GM12878 (cell line): ENCODE results near the gene FRYL. TPM values are rescaled to one million over a fixed set of nuclear protein-coding genes. Genes with fewer than 3 reads are reported as not detected.

Experiments
- ZBTB40 ChIP-seq: fragments of 450-650 bp; IDR thresholded peaks from 2 replicates; pipeline ENCODE4 v1.6.1; 2016; ENCODE audit warnings: mild to moderate bottlenecking, moderate library complexity, borderline replicate concordance
- polyA plus RNA-seq, 11 experiments: library from polyadenylated mRNA; depleted of rRNA in 4 of 11; unstranded in 6 of 11; stranded (reverse) in 5 of 11; fragments of >200 nt; fragmentation: Nextera tagmentation in 4 of 11; fragmentation: Illumina TruSeq in 1 of 11; extraction: Ambion mirVana in 4 of 11; extraction: Trizol in 1 of 11; gene quantifications; 1 replicate in 1 of 11; 2 replicates in 10 of 11; pipeline versions ENCODE4 v1.2.1 to v1.2.3, GENCODE V29; 2011 to 2016; ENCODE audit warnings: inconsistent platforms in 2 of 11, missing spikeins in 2 of 11, low read depth in 1 of 11
- small RNA-seq: library from RNA; depleted of rRNA; stranded (forward); fragments of <200 nt; gene quantifications from one replicate; pipeline ENCODE3, GENCODE V24; 2014
- total RNA-seq, 4 experiments: library from RNA; depleted of rRNA in 3 of 4; stranded (reverse); fragments of >200 nt in 3 of 4; fragmentation: Illumina TruSeq in 1 of 4; extraction: Trizol in 1 of 4; gene quantifications; 2 replicates each; pipeline versions ENCODE4 v1.2.1 to v1.2.3, GENCODE V29; 2013 to 2021

The FRYL gene
- total and polyA plus RNA-seq, 10 of the 15 experiments (the other 5 are each of a cell fraction or from before 2014, with no cell fraction given): 10.3 to 50.6 (median 28.7) TPM

DNA sequence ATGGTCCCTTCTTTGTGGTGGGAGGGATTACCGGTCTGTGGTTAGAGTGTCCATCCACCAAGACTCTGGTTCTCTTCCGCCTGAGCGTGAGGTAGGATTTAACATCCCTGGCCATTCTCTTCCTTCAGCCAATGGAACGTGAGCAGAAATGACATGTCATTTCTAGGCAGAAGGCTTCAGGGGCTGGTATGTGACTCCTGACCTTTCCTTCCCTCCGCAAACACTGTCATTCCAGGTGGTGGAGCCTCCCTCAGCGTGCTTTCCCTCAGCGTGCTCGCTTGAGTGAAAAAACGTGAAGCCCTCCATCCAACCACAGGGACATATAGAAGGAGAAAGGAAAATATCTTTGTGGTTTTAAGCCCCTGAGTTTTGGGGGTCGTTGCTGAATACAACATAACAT lies 330.9 kb downstream of the FRYL start (continued):
- TF ChIP-seq ZBTB40: no peak

Small RNAs within 50 kb of the gene (small RNA-seq; reads per million reads assigned to genes)
- not detected for gene RNU5E-3P

Other genes starting within 250 kb of the FRYL start
- gene OCIAD1, start 50.8 kb upstream of the FRYL start, total RNA-seq (2014; rRNA removed): 89.6 and 104 TPM in 2 replicates
- 107 and 109 TPM in 2 replicates for gene OCIAD1, start 50.8 kb upstream of the FRYL start, total RNA-seq (2014; rRNA removed; fragmentation: Illumina TruSeq; extraction: Trizol)
- 89.1 and 90.6 TPM in 2 replicates for gene OCIAD1, start 50.8 kb upstream of the FRYL start, total RNA-seq (2021)
- gene OCIAD1, start 50.8 kb upstream of the FRYL start, polyA plus RNA-seq (2011; rRNA removed): 178 and 255 TPM in 2 replicates
- gene OCIAD1, start 50.8 kb upstream of the FRYL start, polyA plus RNA-seq (2014; fragmentation: Illumina TruSeq; extraction: Trizol): 196 and 261 TPM in 2 replicates
- 100 to 1,000 TPM; 131 to 141 TPM for gene OCIAD1, start 50.8 kb upstream of the FRYL start, polyA plus RNA-seq (2014; fragmentation: Nextera tagmentation; extraction: Ambion mirVana)
- gene OCIAD1, start 50.8 kb upstream of the FRYL start, polyA plus RNA-seq (2014; rRNA removed): 93.4 and 108 TPM in 2 replicates
- gene OCIAD1, start 50.8 kb upstream of the FRYL start, polyA plus RNA-seq (2016; fragmentation: Nextera tagmentation; extraction: Ambion mirVana): 100 to 1,000 TPM; 146 to 148 TPM
- 74.3 and 82.6 TPM in 2 replicates for gene OCIAD2, start 126.5 kb upstream of the FRYL start, total RNA-seq (2014; rRNA removed)
- gene OCIAD2, start 126.5 kb upstream of the FRYL start, total RNA-seq (2014; rRNA removed; fragmentation: Illumina TruSeq; extraction: Trizol): 42.1 and 42.4 TPM in 2 replicates
- gene OCIAD2, start 126.5 kb upstream of the FRYL start, total RNA-seq (2021): 44.5 and 53.7 TPM in 2 replicates
- gene OCIAD2, start 126.5 kb upstream of the FRYL start, polyA plus RNA-seq (2011; rRNA removed): 100 and 114 TPM in 2 replicates
- gene OCIAD2, start 126.5 kb upstream of the FRYL start, polyA plus RNA-seq (2014; fragmentation: Illumina TruSeq; extraction: Trizol): 26.2 and 70.2 TPM in 2 replicates
- gene OCIAD2, start 126.5 kb upstream of the FRYL start, polyA plus RNA-seq (2014; fragmentation: Nextera tagmentation; extraction: Ambion mirVana): 10 to 100 TPM; 60.1 to 65.1 TPM
- 69.9 and 88.7 TPM in 2 replicates for gene OCIAD2, start 126.5 kb upstream of the FRYL start, polyA plus RNA-seq (2014; rRNA removed)
- gene OCIAD2, start 126.5 kb upstream of the FRYL start, polyA plus RNA-seq (2016; fragmentation: Nextera tagmentation; extraction: Ambion mirVana): 100 to 1,000 TPM; 135 to 140 TPM
- gene CWH43, start 206.0 kb upstream of the FRYL start, total RNA-seq (2014; rRNA removed): not detected in 2 replicates
- gene CWH43, start 206.0 kb upstream of the FRYL start, total RNA-seq (2014; rRNA removed; fragmentation: Illumina TruSeq; extraction: Trizol): not detected in 2 replicates
- not detected in 2 replicates for gene CWH43, start 206.0 kb upstream of the FRYL start, total RNA-seq (2021)
- gene CWH43, start 206.0 kb upstream of the FRYL start, polyA plus RNA-seq (2011; rRNA removed): not detected in 2 replicates
- gene CWH43, start 206.0 kb upstream of the FRYL start, polyA plus RNA-seq (2014; fragmentation: Illumina TruSeq; extraction: Trizol): not detected in 2 replicates
- gene CWH43, start 206.0 kb upstream of the FRYL start, polyA plus RNA-seq (2014; fragmentation: Nextera tagmentation; extraction: Ambion mirVana): not detected
- not detected in 2 replicates for gene CWH43, start 206.0 kb upstream of the FRYL start, polyA plus RNA-seq (2014; rRNA removed)
- not detected for gene CWH43, start 206.0 kb upstream of the FRYL start, polyA plus RNA-seq (2016; fragmentation: Nextera tagmentation; extraction: Ambion mirVana)